Caco-2 (cell line): ENCODE results near the gene KCNH8. TPM values are rescaled to one million over a fixed set of nuclear protein-coding genes. Genes with fewer than 3 reads are reported as not detected.

Source experiments
- BruUV-seq: library from RNA; stranded (reverse); fragments of 400-500 nt; replicated peaks from 2 replicates; lab custom pipeline; 2021; lab: Mats Ljungman, UMichigan
- CTCF ChIA-PET: fragments of 300-600 bp; sonication (Branson Sonifier 250); formaldehyde crosslinking; loops from one replicate; lab custom pipeline; 2022; ENCODE audit warnings: antibody characterized with exemption; lab: Charles Lee
- POLR2A ChIA-PET: fragments of 300-600 bp; sonication (Branson Sonifier 250); formaldehyde crosslinking; loops from one replicate; lab custom pipeline; 2022; ENCODE audit warnings: antibody characterized with exemption; lab: Charles Lee
- DNase-seq, 2 experiments: peaks; one replicate each; pipeline versions ENCODE4 v3.0.0 to v3.0.0-alpha.2; 2020 to 2022
- H3K27me3 ChIP-seq: replicated peaks from 2 replicates; pipeline ENCODE4 v1.6.0; 2011; ENCODE audit warnings: low read length; ENCODE audit not compliant: control insufficient read depth, insufficient read depth
- H3K36me3 ChIP-seq: 2 replicates; pipeline ENCODE4 v1.5.1; 2011; ENCODE audit warnings: low read length; ENCODE audit not compliant: control insufficient read depth, insufficient read depth
- H3K4me1 ChIP-seq: fragments of 250-450 bp; sonication (Bioruptor Pico); 2 replicates; pipeline ENCODE4 v1.5.1; 2020; ENCODE audit warnings: mild to moderate bottlenecking
- H3K4me3 ChIP-seq: 2 replicates; pipeline ENCODE4 v1.5.1; 2011; ENCODE audit warnings: low read depth, mild to moderate bottlenecking, control low read depth, low read length
- H3K9me3 ChIP-seq: fragments of 250-450 bp; sonication (Bioruptor Pico); 2 replicates; pipeline ENCODE4 v1.5.1; 2020; ENCODE audit warnings: mild to moderate bottlenecking, moderate library complexity
- H3K27ac Mint-ChIP-seq: one replicate; pipeline ENCODE4 v1.8.0; 2022; ENCODE audit warnings: mixed read lengths; ENCODE audit not compliant: unreplicated experiment
- H3K27me3 Mint-ChIP-seq: one replicate; pipeline ENCODE4 v1.8.0; 2022; ENCODE audit warnings: mixed read lengths; ENCODE audit not compliant: insufficient read depth, unreplicated experiment
- H3K36me3 Mint-ChIP-seq: one replicate; pipeline ENCODE4 v1.8.0; 2022; ENCODE audit warnings: mild to moderate bottlenecking, mixed read lengths; ENCODE audit not compliant: insufficient read depth, unreplicated experiment
- H3K4me1 Mint-ChIP-seq: one replicate; pipeline ENCODE4 v1.8.0; 2022; ENCODE audit warnings: low read depth, mixed read lengths; ENCODE audit not compliant: unreplicated experiment
- H3K4me3 Mint-ChIP-seq: one replicate; pipeline ENCODE4 v1.8.0; 2022; ENCODE audit warnings: mild to moderate bottlenecking, moderate library complexity, mixed read lengths; ENCODE audit not compliant: unreplicated experiment
- H3K9me3 Mint-ChIP-seq: one replicate; pipeline ENCODE4 v1.8.0; 2022; ENCODE audit warnings: mixed read lengths; ENCODE audit not compliant: unreplicated experiment
- intact Hi-C: fragments of 100-400 bp; cut with micrococcal nuclease; formaldehyde crosslinking; loops from one replicate; pipeline ENCODE4 v1.10.0; 2022; ENCODE audit not compliant: unreplicated experiment
- total RNA-seq: library from RNA; stranded (reverse); gene quantifications from 2 replicates; pipeline ENCODE4 v1.2.3, GENCODE V29; 2022
- TF ChIP-seq, protein P1 (sequence below), 2 experiments: fragments of 200-600 bp in 1 of 2; IDR thresholded peaks; 1 replicate in 1 of 2; 2 replicates in 1 of 2; pipeline versions ENCODE4 v1.5.1 to v1.8.0; 2011 to 2022; ENCODE audit warnings: antibody characterized with exemption in 1 of 2, control low read depth in 1 of 2, inconsistent platforms in 1 of 2, low read depth in 1 of 2, low read length in 1 of 2, mild to moderate bottlenecking in 1 of 2, moderate library complexity in 1 of 2; ENCODE audit not compliant: insufficient read depth in 1 of 2, severe bottlenecking in 1 of 2, unreplicated experiment in 1 of 2

The KCNH8 gene
- total RNA-seq, 1 experiment from 2014 or later = 0.07 TPM

DNA sequence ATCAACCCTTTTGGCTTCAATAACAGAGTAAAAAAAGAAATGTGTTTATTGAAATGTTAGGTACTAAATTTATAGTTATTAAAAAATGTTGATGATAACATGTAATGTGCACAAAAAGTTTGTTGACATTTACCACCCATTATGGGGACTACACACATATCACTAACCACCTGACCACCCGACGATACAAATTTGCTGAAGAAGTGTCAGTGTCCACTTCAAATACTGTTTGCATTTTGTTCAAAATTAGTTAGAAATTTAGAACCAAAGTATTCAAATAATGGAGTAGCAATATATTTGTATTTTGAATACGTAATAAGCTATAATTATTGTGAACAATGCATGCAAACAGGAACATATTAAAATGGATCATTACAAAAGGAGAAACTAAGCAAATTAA, 54.4 kb downstream of the KCNH8 start:
- CTCF ChIA-PET = no interaction called here
- TF ChIP-seq, protein P1, sequence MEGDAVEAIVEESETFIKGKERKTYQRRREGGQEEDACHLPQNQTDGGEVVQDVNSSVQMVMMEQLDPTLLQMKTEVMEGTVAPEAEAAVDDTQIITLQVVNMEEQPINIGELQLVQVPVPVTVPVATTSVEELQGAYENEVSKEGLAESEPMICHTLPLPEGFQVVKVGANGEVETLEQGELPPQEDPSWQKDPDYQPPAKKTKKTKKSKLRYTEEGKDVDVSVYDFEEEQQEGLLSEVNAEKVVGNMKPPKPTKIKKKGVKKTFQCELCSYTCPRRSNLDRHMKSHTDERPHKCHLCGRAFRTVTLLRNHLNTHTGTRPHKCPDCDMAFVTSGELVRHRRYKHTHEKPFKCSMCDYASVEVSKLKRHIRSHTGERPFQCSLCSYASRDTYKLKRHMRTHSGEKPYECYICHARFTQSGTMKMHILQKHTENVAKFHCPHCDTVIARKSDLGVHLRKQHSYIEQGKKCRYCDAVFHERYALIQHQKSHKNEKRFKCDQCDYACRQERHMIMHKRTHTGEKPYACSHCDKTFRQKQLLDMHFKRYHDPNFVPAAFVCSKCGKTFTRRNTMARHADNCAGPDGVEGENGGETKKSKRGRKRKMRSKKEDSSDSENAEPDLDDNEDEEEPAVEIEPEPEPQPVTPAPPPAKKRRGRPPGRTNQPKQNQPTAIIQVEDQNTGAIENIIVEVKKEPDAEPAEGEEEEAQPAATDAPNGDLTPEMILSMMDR (IDR thresholded peaks at IDR 0.05; ENCODE audit: insufficient read depth in 1 of 2, low read depth in 1 of 2, low read length in 1 of 2, severe bottlenecking in 1 of 2, unreplicated experiment in 1 of 2) = no peak

DNA sequence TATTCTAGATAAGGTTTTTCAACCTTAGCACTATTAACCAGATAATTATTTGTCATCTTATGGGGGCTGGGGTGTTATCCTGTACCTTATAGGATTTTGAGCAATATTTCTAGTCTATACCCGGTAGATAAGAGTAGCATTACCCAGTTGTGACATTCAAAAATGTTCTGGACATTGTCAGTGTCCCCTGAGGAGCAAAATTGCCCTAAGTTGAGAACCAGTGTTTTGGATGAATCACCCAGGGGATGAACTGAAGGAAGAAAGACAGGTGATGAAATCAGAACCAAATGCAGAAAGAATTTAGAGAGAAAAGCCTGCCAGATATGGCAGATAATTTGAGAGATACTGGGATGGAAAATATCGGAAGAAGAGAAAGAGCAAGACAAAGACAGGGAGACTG, 58.2 kb downstream of the KCNH8 start:
- intact Hi-C loops = no loop called here
- Histone ChIP-seq H3K4me1 (no peaks in the 10 kb centered on the region), H3K27me3 (no peaks in the 10 kb centered on the region), H3K36me3 (no peaks in the 10 kb centered on the region), H3K9me3 (no peaks in the 10 kb centered on the region), H3K4me3 (no peak overlapping the region)
- no peak overlapping the region for H3K4me3 Mint-ChIP-seq
- ChIA-PET CTCF (no interaction called here), POLR2A (no interaction called here)
- DNase-seq = no peak
- H3K9me3 Mint-ChIP-seq = no peaks in the 10 kb centered on the region
- no peaks in the 10 kb centered on the region for H3K4me1 Mint-ChIP-seq
- BruUV-seq = no TSS peak
- no peaks in the 10 kb centered on the region for H3K36me3 Mint-ChIP-seq
- H3K27me3 Mint-ChIP-seq = peaks cover 5% of the 10 kb centered on the region
- no peak overlapping the region for H3K27ac Mint-ChIP-seq
- TF ChIP-seq, protein P1 (IDR thresholded peaks at IDR 0.05; ENCODE audit: insufficient read depth in 1 of 2, low read depth in 1 of 2, low read length in 1 of 2, severe bottlenecking in 1 of 2, unreplicated experiment in 1 of 2) = no peak

More for the DNA sequence above, 54.4 kb downstream of the KCNH8 start:
- no peak for DNase-seq
- Histone ChIP-seq H3K4me3 (no peak overlapping the region), H3K4me1 (no peaks in the 10 kb centered on the region), H3K36me3 (no peaks in the 10 kb centered on the region), H3K9me3 (no peaks in the 10 kb centered on the region), H3K27me3 (no peaks in the 10 kb centered on the region)
- no peak overlapping the region for H3K27ac Mint-ChIP-seq
- BruUV-seq = no TSS peak
- no peaks in the 10 kb centered on the region for H3K9me3 Mint-ChIP-seq
- peaks cover 5% of the 10 kb centered on the region for H3K27me3 Mint-ChIP-seq
- H3K4me3 Mint-ChIP-seq = no peak overlapping the region
- H3K36me3 Mint-ChIP-seq = no peaks in the 10 kb centered on the region
- intact Hi-C loops = no loop called here
- POLR2A ChIA-PET = no interaction called here
- H3K4me1 Mint-ChIP-seq = no peaks in the 10 kb centered on the region

DNA sequence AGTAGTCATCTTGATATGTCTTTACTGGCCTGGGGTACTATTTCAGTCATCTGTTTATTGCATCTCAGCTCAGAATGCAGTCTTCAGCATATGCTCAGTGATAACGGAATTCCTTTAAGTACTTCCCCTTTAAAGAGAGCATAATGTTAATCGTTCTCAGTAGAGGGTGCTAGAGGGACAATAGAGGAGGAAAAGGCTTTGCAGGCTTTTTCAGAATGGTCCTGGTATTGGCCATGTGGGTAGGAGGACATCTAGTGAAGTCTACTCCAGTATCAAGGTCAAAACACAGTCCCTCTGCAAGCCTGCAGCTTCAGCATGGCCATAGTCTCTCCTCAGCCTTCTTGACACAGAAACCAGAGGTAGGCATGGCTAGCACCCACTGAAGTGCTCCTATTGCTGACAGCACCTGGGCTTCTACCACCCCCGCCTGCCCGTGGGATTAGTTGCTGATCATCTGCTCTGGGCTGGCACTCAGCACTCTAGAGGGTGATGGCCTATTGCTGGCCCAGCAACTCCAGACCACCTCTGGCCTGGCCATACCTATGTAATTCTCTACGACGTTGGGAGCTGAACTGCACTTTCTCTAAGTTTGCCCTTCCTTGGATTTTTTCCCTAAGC, 65.4 kb downstream of the KCNH8 start:
- TF ChIP-seq, protein P1 (IDR thresholded peaks at IDR 0.05; ENCODE audit: insufficient read depth in 1 of 2, low read depth in 1 of 2, low read length in 1 of 2, severe bottlenecking in 1 of 2, unreplicated experiment in 1 of 2) = no peak
- ChIA-PET CTCF (no interaction called here), POLR2A (no interaction called here)
- Mint-ChIP-seq H3K9me3 (no peaks in the 10 kb centered on the region), H3K36me3 (no peaks in the 10 kb centered on the region), H3K27me3 (no peaks in the 10 kb centered on the region), H3K4me1 (no peaks in the 10 kb centered on the region), H3K4me3 (no peak overlapping the region), H3K27ac (no peak overlapping the region)
- no peaks in the 10 kb centered on the region for H3K36me3 ChIP-seq
- BruUV-seq = no TSS peak
- H3K4me3 ChIP-seq = no peak overlapping the region
- H3K4me1 ChIP-seq = no peaks in the 10 kb centered on the region
- H3K27me3 ChIP-seq = no peaks in the 10 kb centered on the region
- intact Hi-C loops = no loop called here
- no peaks in the 10 kb centered on the region for H3K9me3 ChIP-seq
- no peak for DNase-seq
